ENCODE data around the gene MAN2A2. TPM values are rescaled to one million over a fixed set of nuclear protein-coding genes. Genes with fewer than 3 reads are reported as not detected.

The MAN2A2 gene
- total and polyA plus RNA-seq, 9 of the 15 experiments (the other 6 are each of a cell fraction or from before 2014, with no cell fraction given): 7.3 to 151 (median 43.4) TPM

GRCh38 chr15:90954712-90955623 lies 51.9 kb downstream of the MAN2A2 start, which contains the start of gene RCCD1 (continued):
- peak; percentile 43 to 58 for TF ChIP-seq NRF1 (conservative IDR thresholded peaks at IDR 0.05 in 1 of 2, IDR thresholded peaks at IDR 0.05 in 1 of 2)
- TF ChIP-seq WHSC1 (IDR thresholded peaks at IDR 0.05; ENCODE audit: low read length): no peak
- peak; percentile 51 for TF ChIP-seq E2F8 (IDR thresholded peaks at IDR 0.05; ENCODE audit: low read depth, partially characterized antibody)
- TF ChIP-seq ZNF121 (CRISPR knock-in tag; conservative IDR thresholded peaks at IDR 0.05): peak; percentile 95; the same call in 1 of the 2 replicates
- no peak for TF ChIP-seq CBX5 (IDR thresholded peaks at IDR 0.05; ENCODE audit: borderline replicate concordance, low read depth)
- TF ChIP-seq SETDB1 (IDR thresholded peaks at IDR 0.05; ENCODE audit: low read length): no peak
- peak; percentile 95 for TF ChIP-seq CXXC5 (CRISPR knock-in tag; IDR thresholded peaks at IDR 0.05)
- TF ChIP-seq POLR2G (IDR thresholded peaks at IDR 0.05; ENCODE audit: low read depth, low read length): peak; percentile 97
- no peak for TF ChIP-seq ZNF174 (CRISPR knock-in tag; IDR thresholded peaks at IDR 0.05)
- peak; percentile 79 for TF ChIP-seq ATF2 (CRISPR knock-in tag; IDR thresholded peaks at IDR 0.05)
- TF ChIP-seq ATF7 (IDR thresholded peaks at IDR 0.05): peak; percentile 98
- TF ChIP-seq, protein P1, sequence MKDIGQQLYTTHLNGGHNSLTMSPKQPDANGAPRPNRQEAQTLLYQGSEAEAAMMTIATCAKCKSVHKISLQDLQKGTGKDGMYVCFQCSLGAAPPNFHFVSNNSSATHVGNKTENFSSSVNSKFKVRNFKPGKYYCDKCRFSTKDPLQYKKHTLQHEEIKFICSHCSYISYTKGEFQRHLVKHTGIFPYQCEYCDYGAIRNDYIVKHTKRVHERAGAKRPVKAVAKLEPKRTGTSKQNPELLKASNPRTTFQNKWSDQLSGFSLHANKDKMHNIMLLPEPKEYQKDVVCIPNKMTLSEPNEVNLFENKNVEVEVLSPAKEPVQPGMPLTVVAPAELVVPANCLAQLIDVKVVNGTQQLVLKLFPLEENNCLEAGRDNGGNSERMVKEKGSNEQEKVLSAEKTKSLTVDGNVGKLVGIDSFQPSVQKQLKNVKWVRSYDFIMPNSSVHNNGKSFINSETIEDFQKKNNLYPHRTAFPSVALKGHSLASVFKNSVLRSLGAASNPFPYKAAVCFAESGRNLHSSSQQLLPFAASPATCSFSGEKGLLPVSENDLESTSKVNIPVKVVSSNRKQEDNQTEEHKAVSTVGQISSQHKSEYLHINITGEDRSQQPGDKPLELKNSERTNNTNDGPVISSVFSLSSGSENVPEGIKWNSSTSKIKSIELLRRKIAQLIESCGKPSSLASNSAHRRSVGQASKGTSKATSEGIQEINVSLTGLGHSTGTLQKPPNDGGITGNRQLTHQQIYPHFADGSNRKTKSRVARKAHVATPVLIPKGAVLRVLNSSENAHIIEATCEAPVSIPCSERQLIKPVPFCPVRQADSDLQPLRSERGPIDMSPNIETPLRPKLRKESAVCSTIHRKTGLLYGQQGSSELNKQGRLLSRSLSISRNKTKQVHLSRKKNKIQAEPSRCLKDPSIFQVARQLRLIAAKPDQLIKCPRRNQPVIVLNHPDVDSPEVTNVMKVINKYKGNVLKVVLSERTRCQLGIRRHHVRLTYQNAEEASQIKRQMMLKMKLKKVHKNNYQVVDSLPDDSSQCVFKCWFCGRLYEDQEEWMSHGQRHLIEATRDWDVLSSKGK (CRISPR knock-in tag; IDR thresholded peaks at IDR 0.05): no peak
- TF ChIP-seq, protein P2, sequence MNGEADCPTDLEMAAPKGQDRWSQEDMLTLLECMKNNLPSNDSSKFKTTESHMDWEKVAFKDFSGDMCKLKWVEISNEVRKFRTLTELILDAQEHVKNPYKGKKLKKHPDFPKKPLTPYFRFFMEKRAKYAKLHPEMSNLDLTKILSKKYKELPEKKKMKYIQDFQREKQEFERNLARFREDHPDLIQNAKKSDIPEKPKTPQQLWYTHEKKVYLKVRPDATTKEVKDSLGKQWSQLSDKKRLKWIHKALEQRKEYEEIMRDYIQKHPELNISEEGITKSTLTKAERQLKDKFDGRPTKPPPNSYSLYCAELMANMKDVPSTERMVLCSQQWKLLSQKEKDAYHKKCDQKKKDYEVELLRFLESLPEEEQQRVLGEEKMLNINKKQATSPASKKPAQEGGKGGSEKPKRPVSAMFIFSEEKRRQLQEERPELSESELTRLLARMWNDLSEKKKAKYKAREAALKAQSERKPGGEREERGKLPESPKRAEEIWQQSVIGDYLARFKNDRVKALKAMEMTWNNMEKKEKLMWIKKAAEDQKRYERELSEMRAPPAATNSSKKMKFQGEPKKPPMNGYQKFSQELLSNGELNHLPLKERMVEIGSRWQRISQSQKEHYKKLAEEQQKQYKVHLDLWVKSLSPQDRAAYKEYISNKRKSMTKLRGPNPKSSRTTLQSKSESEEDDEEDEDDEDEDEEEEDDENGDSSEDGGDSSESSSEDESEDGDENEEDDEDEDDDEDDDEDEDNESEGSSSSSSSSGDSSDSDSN (IDR thresholded peaks at IDR 0.05; ENCODE audit: borderline replicate concordance in 1 of 2, low read depth in 2 of 2, low read length in 2 of 2): peak; percentile 41 to 69; a peak in 1 of 4 replicates
